ENCODE data around the gene IFNA4. TPM values are rescaled to one million over a fixed set of nuclear protein-coding genes. Genes with fewer than 3 reads are reported as not detected.
"Not testable (repeated sequence)": the region's sequence is repeated elsewhere in the genome, so short reads cannot be mapped to it uniquely, and the experiment has no call there.

IFNA4 gene
- not detected for total RNA-seq

- ATAC-seq; POLR2A ChIA-PET; H3K27ac Mint-ChIP-seq; H3K9me3 Mint-ChIP-seq (ENCODE audit: insufficient read depth); CTCF ChIA-PET; DNase-seq; H3K4me3 Mint-ChIP-seq; H3K36me3 Mint-ChIP-seq (ENCODE audit: low read depth): not testable (repeated sequence)
- H3K4me1 Mint-ChIP-seq (ENCODE audit: low read depth): peaks cover 10% of the 10 kb centered on the region
- H3K27me3 Mint-ChIP-seq (ENCODE audit: low read depth): peaks cover 13% of the 10 kb centered on the region
Observed at GRCh38 chr9:21187487-21187886, at the start of gene IFNA4. IFNA4 (minus strand) TSS chr9:21187587; CDS start chr9:21187531, 56 bp downstream.

- CTCF ChIA-PET: interaction anchor here (0.7 to 3.3 kb wide), 51 partner anchors 10 to 697 kb away, joined by 3 to 24 read pairs (median 4); partner anchors contain the start of gene KLHL9
- not testable (repeated sequence) for H3K4me3 Mint-ChIP-seq, H3K27ac Mint-ChIP-seq
Observed at GRCh38 chr9:21236360-21236714, 49.0 kb upstream of the IFNA4 start.

GRCh38 chr9:21235468-21236359 lies 48.3 kb upstream of the IFNA4 start:
- H3K27ac Mint-ChIP-seq; H3K4me3 Mint-ChIP-seq; H3K36me3 Mint-ChIP-seq (ENCODE audit: low read depth); H3K9me3 Mint-ChIP-seq (ENCODE audit: insufficient read depth); H3K4me1 Mint-ChIP-seq (ENCODE audit: low read depth): not testable (repeated sequence)
- CTCF ChIA-PET: interaction anchor here (0.6 to 3.3 kb wide), 56 partner anchors 10 to 1464 kb away, joined by 3 to 24 read pairs (median 4); partner anchors contain the start of gene KLHL9
- POLR2A ChIA-PET: interaction anchor here (0.6 kb wide), 1 partner anchor 32 kb away, joined by 3 read pairs; no protein-coding TSS in a partner anchor
- H3K27me3 Mint-ChIP-seq (ENCODE audit: low read depth): peaks cover 14% of the 10 kb centered on the region
- peak; percentile 54 for DNase-seq
- peak; percentile 82 for ATAC-seq

More at GRCh38 chr9:21236360-21236714, 49.0 kb upstream of the IFNA4 start:
- H3K36me3 Mint-ChIP-seq (ENCODE audit: low read depth); H3K9me3 Mint-ChIP-seq (ENCODE audit: insufficient read depth); DNase-seq; ATAC-seq; H3K4me1 Mint-ChIP-seq (ENCODE audit: low read depth): not testable (repeated sequence)
- POLR2A ChIA-PET: interaction anchor here (0.6 kb wide), 1 partner anchor 33 kb away, joined by 3 read pairs; no protein-coding TSS in a partner anchor
- peaks cover 18% of the 10 kb centered on the region for H3K27me3 Mint-ChIP-seq (ENCODE audit: low read depth)

GRCh38 chr9:21234153-21234687 lies 46.8 kb upstream of the IFNA4 start:
- no peak for ATAC-seq
- H3K27ac Mint-ChIP-seq: no peak overlapping the region
- ChIA-PET CTCF (interaction anchor here (1.0 to 3.3 kb wide), 5 partner anchors 18 to 222 kb away, joined by 3 to 24 read pairs (median 6); no protein-coding TSS in a partner anchor), POLR2A (interaction anchor here (1.0 kb wide), 1 partner anchor 17 kb away, joined by 3 read pairs; no protein-coding TSS in a partner anchor)
- H3K4me1 Mint-ChIP-seq (ENCODE audit: low read depth): peaks cover 10% of the 10 kb centered on the region
- DNase-seq: no peak
- peaks cover 13% of the 10 kb centered on the region for H3K27me3 Mint-ChIP-seq (ENCODE audit: low read depth)
- H3K9me3 Mint-ChIP-seq (ENCODE audit: insufficient read depth): no peaks in the 10 kb centered on the region
- no peak overlapping the region for H3K4me3 Mint-ChIP-seq
- no peaks in the 10 kb centered on the region for H3K36me3 Mint-ChIP-seq (ENCODE audit: low read depth)

- Mint-ChIP-seq H3K9me3 (ENCODE audit: insufficient read depth) (no peaks in the 10 kb centered on the region), H3K4me3 (no peak overlapping the region), H3K36me3 (ENCODE audit: low read depth) (no peaks in the 10 kb centered on the region), H3K4me1 (ENCODE audit: low read depth) (peaks cover 10% of the 10 kb centered on the region), H3K27me3 (ENCODE audit: low read depth) (peaks cover 9% of the 10 kb centered on the region), H3K27ac (no peak overlapping the region)
- ATAC-seq (no peak), DNase-seq (no peak)
- ChIA-PET CTCF (interaction anchor here (1.5 to 3.3 kb wide), 2 partner anchors 19 to 38 kb away, joined by 5 to 24 read pairs; no protein-coding TSS in a partner anchor), POLR2A (interaction anchor here (0.7 kb wide), 1 partner anchor 534 kb away, joined by 3 read pairs; no protein-coding TSS in a partner anchor)
Observed at GRCh38 chr9:21233258-21233657, 45.9 kb upstream of the IFNA4 start.

- ATAC-seq: no peak
- Mint-ChIP-seq H3K4me3 (no peak within 1 kb of the TSS), H3K27me3 (ENCODE audit: low read depth) (peaks cover 13% of the 10 kb centered on the region), H3K4me1 (ENCODE audit: low read depth) (no peaks in the 10 kb centered on the region), H3K36me3 (ENCODE audit: low read depth) (no peaks in the 10 kb centered on the region), H3K9me3 (ENCODE audit: insufficient read depth) (no peaks in the 10 kb centered on the region), H3K27ac (no peak within 1 kb of the TSS)
- POLR2A ChIA-PET: no interaction called here
- no peak for DNase-seq
- CTCF ChIA-PET: no interaction called here
Observed at GRCh38 chr9:21228122-21228521, 40.7 kb upstream of the IFNA4 start, which contains the start of gene IFNA17. IFNA17 (minus strand) TSS chr9:21228222; CDS start chr9:21228173, 49 bp downstream.

GRCh38 chr9:21217211-21217610 lies 29.8 kb upstream of the IFNA4 start, which contains the start of gene IFNA16:
IFNA16 (minus strand) TSS chr9:21217311; CDS start chr9:21217305, 6 bp downstream.
- ChIA-PET CTCF (interaction anchor here (1.1 kb wide), 1 partner anchor 19 kb away, joined by 6 read pairs; no protein-coding TSS in a partner anchor), POLR2A (interaction anchor here (0.6 kb wide), 1 partner anchor 17 kb away, joined by 3 read pairs; no protein-coding TSS in a partner anchor)
- H3K27me3 Mint-ChIP-seq (ENCODE audit: low read depth): peaks cover 41% of the 10 kb centered on the region

GRCh38 chr9:21213411-21214326 lies 26.3 kb upstream of the IFNA4 start:
- H3K4me3 Mint-ChIP-seq; H3K4me1 Mint-ChIP-seq (ENCODE audit: low read depth); H3K36me3 Mint-ChIP-seq (ENCODE audit: low read depth); H3K27ac Mint-ChIP-seq; DNase-seq; POLR2A ChIA-PET; H3K9me3 Mint-ChIP-seq (ENCODE audit: insufficient read depth): not testable (repeated sequence)
- peaks cover 25% of the 10 kb centered on the region for H3K27me3 Mint-ChIP-seq (ENCODE audit: low read depth)
- CTCF ChIA-PET: interaction anchor here (0.7 to 1.8 kb wide), 20 partner anchors 9 to 1317 kb away, joined by 3 to 16 read pairs (median 4); no protein-coding TSS in a partner anchor
- peak; percentile 57 for ATAC-seq

More at GRCh38 chr9:21217211-21217610, 29.8 kb upstream of the IFNA4 start, which contains the start of gene IFNA16:
- not testable (repeated sequence) for ATAC-seq; H3K36me3 Mint-ChIP-seq (ENCODE audit: low read depth); DNase-seq; H3K27ac Mint-ChIP-seq; H3K4me1 Mint-ChIP-seq (ENCODE audit: low read depth); H3K4me3 Mint-ChIP-seq; H3K9me3 Mint-ChIP-seq (ENCODE audit: insufficient read depth)

- DNase-seq; H3K27ac Mint-ChIP-seq; H3K4me1 Mint-ChIP-seq (ENCODE audit: low read depth); POLR2A ChIA-PET; H3K4me3 Mint-ChIP-seq; ATAC-seq; H3K9me3 Mint-ChIP-seq (ENCODE audit: insufficient read depth); H3K36me3 Mint-ChIP-seq (ENCODE audit: low read depth): not testable (repeated sequence)
- CTCF ChIA-PET: interaction anchor here (1.3 to 2.1 kb wide), 3 partner anchors 17 to 222 kb away, joined by 4 to 9 read pairs (median 4); no protein-coding TSS in a partner anchor
- H3K27me3 Mint-ChIP-seq (ENCODE audit: low read depth): peaks cover 15% of the 10 kb centered on the region
Observed at GRCh38 chr9:21212160-21212559, 24.8 kb upstream of the IFNA4 start.

GRCh38 chr9:21210782-21211181 lies 23.4 kb upstream of the IFNA4 start:
- ChIA-PET CTCF (interaction anchor here (2.1 kb wide), 1 partner anchor 15 kb away, joined by 9 read pairs; no protein-coding TSS in a partner anchor), POLR2A (interaction anchor here (0.6 kb wide), 1 partner anchor 448 kb away, joined by 3 read pairs; no protein-coding TSS in a partner anchor)
- not testable (repeated sequence) for H3K9me3 Mint-ChIP-seq (ENCODE audit: insufficient read depth); ATAC-seq; DNase-seq; H3K27ac Mint-ChIP-seq; H3K4me3 Mint-ChIP-seq; H3K36me3 Mint-ChIP-seq (ENCODE audit: low read depth); H3K4me1 Mint-ChIP-seq (ENCODE audit: low read depth)
- H3K27me3 Mint-ChIP-seq (ENCODE audit: low read depth): peaks cover 10% of the 10 kb centered on the region
